IMR-90 (cell line): Measurements from ENCODE around the gene NUP210L. TPM values are rescaled to one million over a fixed set of nuclear protein-coding genes. Genes with fewer than 3 reads are reported as not detected.

Source experiments
- ATAC-seq: fragments of 200-7000 bp; cut with Tn5 transposase; 2 replicates; pipeline ENCODE4 v1.9.1; 2020; ENCODE audit warnings: low read depth, mild to moderate bottlenecking, moderate library complexity
- BruUV-seq: library from RNA; stranded (reverse); fragments of 400-500 nt; replicated peaks from 2 replicates; lab custom pipeline; 2021; lab: Mats Ljungman, UMichigan
- CTCF ChIA-PET: fragments of 300-600 bp; formaldehyde crosslinking; extraction: SDS; loops from one replicate; lab custom pipeline; 2021; ENCODE audit warnings: antibody characterized with exemption; lab: Yijun Ruan, JAX
- POLR2A ChIA-PET: fragments of 300-600 bp; sonication (Branson Sonifier 250); formaldehyde crosslinking; loops from one replicate; lab custom pipeline; 2022; ENCODE audit warnings: antibody characterized with exemption; ENCODE audit not compliant: unreplicated experiment; lab: Charles Lee
- DNase-seq: peaks from one replicate; pipeline ENCODE4 v3.0.0; 2013
- H2AFZ ChIP-seq: replicated peaks from 2 replicates; pipeline ENCODE3; 2013; ENCODE audit warnings: low read length, mild to moderate bottlenecking; ENCODE audit not compliant: poor library complexity
- H2AK5ac ChIP-seq: 2 replicates; pipeline ENCODE4 v1.6.1; 2013; ENCODE audit warnings: low read depth, low read length, inconsistent platforms
- H2AK9ac ChIP-seq: replicated peaks from 2 replicates; pipeline ENCODE3; 2013; ENCODE audit warnings: mild to moderate bottlenecking, low read depth, low read length, moderate library complexity; ENCODE audit not compliant: poor library complexity
- H2BK120ac ChIP-seq: 2 replicates; pipeline ENCODE4 v1.6.1; 2013; ENCODE audit warnings: low read depth, low read length, inconsistent platforms
- H2BK15ac ChIP-seq: 3 replicates; pipeline ENCODE4 v1.6.1; 2013; ENCODE audit warnings: low read depth, low read length, inconsistent platforms
- H2BK20ac ChIP-seq: 2 replicates; pipeline ENCODE4 v1.6.1; 2013; ENCODE audit warnings: low read depth, mild to moderate bottlenecking, inconsistent platforms, low read length, moderate library complexity
- H2BK5ac ChIP-seq: 2 replicates; pipeline ENCODE4 v1.6.1; 2013; ENCODE audit warnings: mild to moderate bottlenecking, low read depth, low read length, inconsistent platforms; ENCODE audit not compliant: poor library complexity, severe bottlenecking
- H3K14ac ChIP-seq: replicated peaks from 2 replicates; pipeline ENCODE4 v1.6.1; 2013; ENCODE audit warnings: low read depth, low read length, inconsistent platforms
- H3K18ac ChIP-seq: 2 replicates; pipeline ENCODE4 v1.6.1; 2013; ENCODE audit warnings: low read depth, low read length, control low read depth
- H3K23ac ChIP-seq: 2 replicates; pipeline ENCODE4 v1.6.1; 2013; ENCODE audit warnings: low read depth, low read length, inconsistent platforms
- H3K27ac ChIP-seq: 2 replicates; pipeline ENCODE4 v1.5.1; 2013; ENCODE audit warnings: mild to moderate bottlenecking, control low read depth, low read length; ENCODE audit not compliant: insufficient read depth
- H3K27me3 ChIP-seq: 2 replicates; pipeline ENCODE4 v1.6.1; 2013; ENCODE audit warnings: low read length; ENCODE audit not compliant: control insufficient read depth, insufficient read depth
- H3K36me3 ChIP-seq: 2 replicates; pipeline ENCODE4 v1.6.1; 2013; ENCODE audit warnings: low read length, mixed read lengths; ENCODE audit not compliant: control insufficient read depth, insufficient read depth
- H3K4ac ChIP-seq: 2 replicates; pipeline ENCODE4 v1.6.1; 2013; ENCODE audit warnings: low read depth, low read length, inconsistent platforms
- H3K4me1 ChIP-seq: 2 replicates; pipeline ENCODE4 v1.6.1; 2013; ENCODE audit warnings: low read length, mixed read lengths; ENCODE audit not compliant: control insufficient read depth, insufficient read depth
- H3K4me2 ChIP-seq: 2 replicates; pipeline ENCODE4 v1.6.1; 2013; ENCODE audit warnings: low read depth, mild to moderate bottlenecking, control low read depth, low read length, moderate library complexity
- H3K4me3 ChIP-seq: 2 replicates; pipeline ENCODE4 v1.5.1; 2013; ENCODE audit warnings: low read depth, mild to moderate bottlenecking, control low read depth, low read length, moderate library complexity; ENCODE audit not compliant: insufficient read depth
- H3K56ac ChIP-seq: 2 replicates; pipeline ENCODE4 v1.6.1; 2013; ENCODE audit warnings: low read length, inconsistent platforms; ENCODE audit not compliant: insufficient read depth; ENCODE audit errors: extremely low read depth
- H3K79me1 ChIP-seq, 2 experiments: 2 replicates each; pipeline ENCODE4 v1.6.1; 2013; ENCODE audit warnings: low read length in 2 of 2, inconsistent platforms in 1 of 2, low read depth in 1 of 2
- H3K9ac ChIP-seq: 2 replicates; pipeline ENCODE4 v1.6.1; 2013; ENCODE audit warnings: low read depth, low read length, control low read depth
- H3K9me1 ChIP-seq: 2 replicates; pipeline ENCODE4 v1.6.1; 2013; ENCODE audit warnings: low read length, inconsistent platforms; ENCODE audit not compliant: insufficient read depth
- H3K9me3 ChIP-seq: 2 replicates; pipeline ENCODE4 v1.6.1; 2013; ENCODE audit warnings: low read length; ENCODE audit not compliant: control insufficient read depth, insufficient read depth
- H4K20me1 ChIP-seq: 2 replicates; pipeline ENCODE4 v1.6.1; 2013; ENCODE audit warnings: low read length, inconsistent platforms; ENCODE audit not compliant: insufficient read depth
- H4K5ac ChIP-seq: 2 replicates; pipeline ENCODE4 v1.6.1; 2013; ENCODE audit warnings: mild to moderate bottlenecking, low read depth, low read length, control low read depth
- H4K8ac ChIP-seq, 2 experiments: 2 replicates each; pipeline ENCODE4 v1.6.1; 2013; ENCODE audit warnings: low read depth in 2 of 2, low read length in 2 of 2, control low read depth in 1 of 2, inconsistent platforms in 1 of 2
- H4K91ac ChIP-seq: 2 replicates; pipeline ENCODE4 v1.6.1; 2013; ENCODE audit warnings: low read depth, low read length, inconsistent platforms; ENCODE audit not compliant: insufficient read depth
- BHLHE40 ChIP-seq: fragments of 150-350 bp; IDR thresholded peaks from 2 replicates; pipeline ENCODE4 v1.6.1; 2016; ENCODE audit warnings: mild to moderate bottlenecking, low read depth, low read length
- CEBPB ChIP-seq: IDR thresholded peaks from 2 replicates; pipeline ENCODE4 v1.6.1; 2012; ENCODE audit warnings: low read depth, low read length, improper control_type of control experiment
- CHD1 ChIP-seq: IDR thresholded peaks from 2 replicates; pipeline ENCODE4 v1.6.1; 2012; ENCODE audit warnings: low read depth, low read length, improper control_type of control experiment
- FOS ChIP-seq: fragments of 150-350 bp; IDR thresholded peaks from 2 replicates; pipeline ENCODE4 v1.6.1; 2016; ENCODE audit warnings: low read depth, low read length
- MAFK ChIP-seq: IDR thresholded peaks from 2 replicates; pipeline ENCODE4 v1.6.1; 2012; ENCODE audit warnings: low read depth, low read length, improper control_type of control experiment
- MAZ ChIP-seq: IDR thresholded peaks from 2 replicates; pipeline ENCODE4 v1.6.1; 2012; ENCODE audit warnings: low read depth, mild to moderate bottlenecking, low read length, improper control_type of control experiment, moderate library complexity, borderline replicate concordance
- MXI1 ChIP-seq: IDR thresholded peaks from 2 replicates; pipeline ENCODE4 v1.6.1; 2012; ENCODE audit warnings: low read depth, mild to moderate bottlenecking, low read length, moderate library complexity, borderline replicate concordance
- NFE2L2 ChIP-seq: fragments of 150-350 bp; IDR thresholded peaks from 2 replicates; pipeline ENCODE4 v1.6.1; 2016; ENCODE audit warnings: low read depth, mild to moderate bottlenecking, low read length
- POLR2A ChIP-seq: IDR thresholded peaks from 2 replicates; pipeline ENCODE4 v1.6.1; 2012; ENCODE audit warnings: mild to moderate bottlenecking, low read depth, low read length
- RAD21 ChIP-seq: IDR thresholded peaks from 2 replicates; pipeline ENCODE4 v1.6.1; 2012; ENCODE audit warnings: low read length, improper control_type of control experiment
- RCOR1 ChIP-seq: IDR thresholded peaks from 2 replicates; pipeline ENCODE4 v1.6.1; 2012; ENCODE audit warnings: mild to moderate bottlenecking, low read length, improper control_type of control experiment; ENCODE audit not compliant: insufficient replicate concordance
- RFX5 ChIP-seq: IDR thresholded peaks from 2 replicates; pipeline ENCODE4 v1.8.0; 2012; ENCODE audit warnings: low read depth, mild to moderate bottlenecking, low read length, moderate library complexity
- SMC3 ChIP-seq: fragments of 150-350 bp; IDR thresholded peaks from 2 replicates; pipeline ENCODE4 v1.6.1; 2016; ENCODE audit warnings: low read depth, mild to moderate bottlenecking, antibody characterized with exemption, low read length, moderate library complexity
- WGBS, 2 experiments: methylation state at CpG; one replicate each; pipeline versions ENCODE4 v1.1.5 to v1.1.7; 2013; ENCODE audit warnings: missing lambda C conversion rate in 2 of 2; ENCODE audit not compliant: insufficient read length in 1 of 2; ENCODE audit errors: extremely low coverage in 2 of 2; 5-methylcytosine and 5-hydroxymethylcytosine counted together
- dilution Hi-C: fragments of 300-500 bp; cut with HindIII; formaldehyde crosslinking; loops from one replicate; pipeline ENCODE4 v1.14.3; 2018; ENCODE audit warnings: low sequenced_read_pairs; ENCODE audit not compliant: unreplicated experiment
- in situ Hi-C: fragments of 300-500 bp; cut with MboI; formaldehyde crosslinking; loops from 3 replicates; pipeline ENCODE4 v1.14.3; 2019; ENCODE audit warnings: low sequenced_read_pairs, inconsistent platforms, mixed read lengths
- intact Hi-C: fragments of 100-400 bp; cut with micrococcal nuclease; formaldehyde crosslinking; loops from 2 replicates; pipeline ENCODE4 v1.10.0; 2022
- polyA plus RNA-seq, 3 experiments: library from polyadenylated mRNA; depleted of rRNA; stranded (reverse); fragments of >200 nt; gene quantifications; 2 replicates each; pipeline ENCODE4 v1.2.3, GENCODE V29; 2012; ENCODE audit warnings: low replicate concordance in 1 of 3
- total RNA-seq: library from RNA; depleted of rRNA; stranded (reverse); fragments of >200 nt; gene quantifications from 2 replicates; pipeline ENCODE4 v1.2.3, GENCODE V29; 2012
- TF ChIP-seq, protein P1 (sequence below): fragments of 150-350 bp; IDR thresholded peaks from 2 replicates; pipeline ENCODE4 v1.6.1; 2016; ENCODE audit warnings: low read depth, mild to moderate bottlenecking, low read length, moderate library complexity, borderline replicate concordance
- TF ChIP-seq, protein P2 (sequence below): fragments of 150-350 bp; IDR thresholded peaks from 2 replicates; pipeline ENCODE4 v1.6.1; 2017; ENCODE audit warnings: mild to moderate bottlenecking, antibody characterized with exemption, low read length, low read depth
- TF ChIP-seq, protein P3 (sequence below): conservative IDR thresholded peaks from 2 replicates; pipeline ENCODE4 v1.5.1; 2012; ENCODE audit warnings: mild to moderate bottlenecking, low read depth, low read length, improper control_type of control experiment

Gene NUP210L
- total and polyA plus RNA-seq, 2 of the 4 experiments (the other 2 are of a cell fraction): under 0.01 to 0.02 TPM

DNA sequence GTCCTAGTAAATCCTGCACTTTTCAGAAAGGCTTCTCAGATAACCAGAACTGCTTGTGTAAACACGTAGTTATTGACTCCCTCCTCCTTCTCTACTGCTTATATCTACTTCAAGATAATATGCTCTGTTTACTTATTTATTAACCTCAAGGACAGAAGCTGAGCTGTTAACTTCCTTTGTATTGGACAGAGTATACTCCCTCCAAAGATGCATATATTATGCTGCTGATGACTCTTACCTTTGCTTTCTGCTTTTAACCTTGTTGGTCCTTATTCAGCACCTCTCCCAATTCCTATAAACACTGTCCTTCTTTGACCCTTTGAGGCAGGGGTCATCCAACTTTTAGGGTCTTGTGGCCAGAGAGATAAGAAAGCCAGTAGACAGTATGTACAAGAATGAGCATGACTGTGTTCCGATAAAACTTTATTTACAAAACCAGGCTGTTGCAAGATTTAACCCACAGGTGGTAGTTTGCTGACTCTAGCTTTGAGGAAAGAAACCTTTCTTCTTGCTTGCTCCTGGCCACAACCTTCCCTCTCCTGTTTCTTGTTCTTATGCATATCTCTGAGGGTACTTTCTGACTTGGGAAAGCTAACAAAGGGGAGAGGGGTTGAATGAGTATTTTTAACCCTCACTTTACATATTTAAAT is 32.1 kb upstream of the NUP210L start:
- H2BK120ac ChIP-seq: no peak overlapping the region
- TF ChIP-seq CHD1 (no peak), CEBPB (no peak), MAFK (no peak), BHLHE40 (no peak), RFX5 (no peak), FOS (no peak), SMC3 (no peak), POLR2A (no peak), MAZ (no peak), RAD21 (no peak), NFE2L2 (no peak), RCOR1 (no peak), MXI1 (no peak)
- TF ChIP-seq, protein P1, sequence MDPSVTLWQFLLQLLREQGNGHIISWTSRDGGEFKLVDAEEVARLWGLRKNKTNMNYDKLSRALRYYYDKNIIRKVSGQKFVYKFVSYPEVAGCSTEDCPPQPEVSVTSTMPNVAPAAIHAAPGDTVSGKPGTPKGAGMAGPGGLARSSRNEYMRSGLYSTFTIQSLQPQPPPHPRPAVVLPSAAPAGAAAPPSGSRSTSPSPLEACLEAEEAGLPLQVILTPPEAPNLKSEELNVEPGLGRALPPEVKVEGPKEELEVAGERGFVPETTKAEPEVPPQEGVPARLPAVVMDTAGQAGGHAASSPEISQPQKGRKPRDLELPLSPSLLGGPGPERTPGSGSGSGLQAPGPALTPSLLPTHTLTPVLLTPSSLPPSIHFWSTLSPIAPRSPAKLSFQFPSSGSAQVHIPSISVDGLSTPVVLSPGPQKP: no peak
- TF ChIP-seq, protein P2, sequence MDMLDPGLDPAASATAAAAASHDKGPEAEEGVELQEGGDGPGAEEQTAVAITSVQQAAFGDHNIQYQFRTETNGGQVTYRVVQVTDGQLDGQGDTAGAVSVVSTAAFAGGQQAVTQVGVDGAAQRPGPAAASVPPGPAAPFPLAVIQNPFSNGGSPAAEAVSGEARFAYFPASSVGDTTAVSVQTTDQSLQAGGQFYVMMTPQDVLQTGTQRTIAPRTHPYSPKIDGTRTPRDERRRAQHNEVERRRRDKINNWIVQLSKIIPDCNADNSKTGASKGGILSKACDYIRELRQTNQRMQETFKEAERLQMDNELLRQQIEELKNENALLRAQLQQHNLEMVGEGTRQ: no peak
- TF ChIP-seq, protein P3, sequence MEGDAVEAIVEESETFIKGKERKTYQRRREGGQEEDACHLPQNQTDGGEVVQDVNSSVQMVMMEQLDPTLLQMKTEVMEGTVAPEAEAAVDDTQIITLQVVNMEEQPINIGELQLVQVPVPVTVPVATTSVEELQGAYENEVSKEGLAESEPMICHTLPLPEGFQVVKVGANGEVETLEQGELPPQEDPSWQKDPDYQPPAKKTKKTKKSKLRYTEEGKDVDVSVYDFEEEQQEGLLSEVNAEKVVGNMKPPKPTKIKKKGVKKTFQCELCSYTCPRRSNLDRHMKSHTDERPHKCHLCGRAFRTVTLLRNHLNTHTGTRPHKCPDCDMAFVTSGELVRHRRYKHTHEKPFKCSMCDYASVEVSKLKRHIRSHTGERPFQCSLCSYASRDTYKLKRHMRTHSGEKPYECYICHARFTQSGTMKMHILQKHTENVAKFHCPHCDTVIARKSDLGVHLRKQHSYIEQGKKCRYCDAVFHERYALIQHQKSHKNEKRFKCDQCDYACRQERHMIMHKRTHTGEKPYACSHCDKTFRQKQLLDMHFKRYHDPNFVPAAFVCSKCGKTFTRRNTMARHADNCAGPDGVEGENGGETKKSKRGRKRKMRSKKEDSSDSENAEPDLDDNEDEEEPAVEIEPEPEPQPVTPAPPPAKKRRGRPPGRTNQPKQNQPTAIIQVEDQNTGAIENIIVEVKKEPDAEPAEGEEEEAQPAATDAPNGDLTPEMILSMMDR: no peak
- H4K5ac ChIP-seq: no peak overlapping the region
- dilution Hi-C loops (no loop called here), intact Hi-C loops (no loop called here), in situ Hi-C loops (no loop called here)
- no peak overlapping the region for H2AK5ac ChIP-seq
- H3K27ac ChIP-seq: no peak overlapping the region
- H3K9ac ChIP-seq: no peak overlapping the region
- ChIA-PET POLR2A (no interaction called here), CTCF (no interaction called here)
- H3K9me3 ChIP-seq: no peaks in the 10 kb centered on the region
- H3K23ac ChIP-seq: no peak overlapping the region
- H2BK20ac ChIP-seq: no peak overlapping the region
- H2AFZ ChIP-seq: no peak overlapping the region
- no peak overlapping the region for H3K56ac ChIP-seq
- H2BK15ac ChIP-seq: no peak overlapping the region
- DNase-seq (no peak), ATAC-seq (no peak)
- no peak overlapping the region for H2BK5ac ChIP-seq
- H3K27me3 ChIP-seq: peaks cover 2% of the 10 kb centered on the region; the same call in 1 of the 2 replicates
- H3K4me2 ChIP-seq: no peak overlapping the region
- H3K79me1 ChIP-seq: peaks cover 0 to 8% of the 10 kb centered on the region in 2 experiments; a peak in 1 of 4 replicates
- no peak overlapping the region for H3K4ac ChIP-seq
- H4K20me1 ChIP-seq: peaks cover 9% of the 10 kb centered on the region
- peaks cover 4% of the 10 kb centered on the region for H3K4me1 ChIP-seq
- H3K36me3 ChIP-seq: no peaks in the 10 kb centered on the region
- no peak overlapping the region for H4K91ac ChIP-seq
- no peak overlapping the region for H3K14ac ChIP-seq
- no peak overlapping the region for H2AK9ac ChIP-seq
- BruUV-seq: no TSS peak
- no CpG with 5 or more reads among the region's 2 CpGs for WGBS, 2 experiments
- H3K18ac ChIP-seq: no peak overlapping the region
- no peak overlapping the region for H3K4me3 ChIP-seq
- H4K8ac ChIP-seq: no peak overlapping the region
- peaks cover 6% of the 10 kb centered on the region; the same call in 1 of the 2 replicates for H3K9me1 ChIP-seq
